HCT116 (cell line): Measurements from ENCODE around the gene IL4. TPM values are rescaled to one million over a fixed set of nuclear protein-coding genes. Genes with fewer than 3 reads are reported as not detected.

Experiments
- ATAC-seq: fragments of 200-7000 bp; cut with Tn5 transposase; 2 replicates; pipeline ENCODE4 v1.9.1; 2020; ENCODE audit warnings: mild to moderate bottlenecking, moderate library complexity
- BruUV-seq: library from RNA; stranded (reverse); fragments of 400-500 nt; replicated peaks from 2 replicates; lab custom pipeline; 2021; lab: Mats Ljungman, UMichigan
- CTCF ChIA-PET: fragments of 300-600 bp; sonication (Branson Sonifier 250); formaldehyde crosslinking; loops from one replicate; lab custom pipeline; 2021; ENCODE audit warnings: antibody characterized with exemption; lab: Charles Lee
- POLR2A ChIA-PET: fragments of 300-600, 350-600 bp; sonication (Branson Sonifier 250); formaldehyde crosslinking; loops from one replicate; lab custom pipeline; 2021; ENCODE audit warnings: antibody characterized with exemption; lab: Charles Lee
- RAD21 ChIA-PET, 2 experiments: fragments of 300-600 bp; sonication (Branson Sonifier 250); formaldehyde crosslinking; loops; one replicate each; lab custom pipeline; 2023; ENCODE audit warnings: low total read pairs in 2 of 2; ENCODE audit not compliant: uncharacterized antibody in 2 of 2, unreplicated experiment in 2 of 2, low non-redundant PET in 1 of 2; lab: Charles Lee
- DNase-seq: peaks from one replicate; pipeline ENCODE4 v3.0.0-alpha.2; 2010; ENCODE audit warnings: low read depth, low spot score
- H2AFZ ChIP-seq: fragments of 200-600 bp; shearing (Covaris generic), sonication (generic); 2 replicates; pipeline ENCODE4 v1.6.1; 2017; ENCODE audit warnings: low read depth, mixed run types, mixed read lengths, antibody characterized with exemption, low read length; ENCODE audit not compliant: poor library complexity, severe bottlenecking
- H3K27ac ChIP-seq: 2 replicates; pipeline ENCODE4 v1.5.1; 2012; ENCODE audit warnings: low read depth, low read length
- H3K27me3 ChIP-seq: fragments of 200-600 bp; sonication (generic); 2 replicates; pipeline ENCODE4 v1.6.1; 2016; ENCODE audit warnings: mixed run types, low read length, mixed read lengths; ENCODE audit not compliant: insufficient read depth
- H3K36me3 ChIP-seq, 2 experiments: fragments of 200-500 bp in 1 of 2; fragments of 200-600 bp in 1 of 2; sonication (Bioruptor generic) in 1 of 2; sonication (generic) in 1 of 2; 2 replicates each; pipeline versions ENCODE4 v1.5.1 to v1.6.1; 2014 to 2016; ENCODE audit warnings: low read length in 2 of 2, inconsistent platforms in 1 of 2, mixed read lengths in 1 of 2, mixed run types in 1 of 2; ENCODE audit not compliant: insufficient read depth in 2 of 2, control insufficient read depth in 1 of 2
- H3K4me1 ChIP-seq, 2 experiments: fragments of 200-600 bp in 1 of 2; sonication (generic) in 1 of 2; 2 replicates each; pipeline versions ENCODE4 v1.5.1 to v1.6.1; 2012 to 2017; ENCODE audit warnings: low read length in 2 of 2, inconsistent platforms in 1 of 2, mild to moderate bottlenecking in 1 of 2, mixed read lengths in 1 of 2, mixed run types in 1 of 2, moderate library complexity in 1 of 2; ENCODE audit not compliant: insufficient read depth in 2 of 2, control insufficient read depth in 1 of 2
- H3K4me2 ChIP-seq: fragments of 200-600 bp; sonication (generic); 2 replicates; pipeline ENCODE4 v1.6.1; 2017; ENCODE audit warnings: mixed run types, low read length, mixed read lengths
- H3K4me3 ChIP-seq, 2 experiments: fragments of 200-600 bp in 1 of 2; sonication (generic) in 1 of 2; replicated peaks in 1 of 2; 2 replicates each; pipeline ENCODE4 v1.5.1; 2011 to 2016; ENCODE audit warnings: low read length in 2 of 2, control low read depth in 1 of 2, low read depth in 1 of 2, mild to moderate bottlenecking in 1 of 2, mixed read lengths in 1 of 2, mixed run types in 1 of 2
- H3K79me2 ChIP-seq: fragments of 200-600 bp; sonication (generic); 2 replicates; pipeline ENCODE4 v1.6.1; 2017; ENCODE audit warnings: mild to moderate bottlenecking, mixed run types, low read length, moderate library complexity, mixed read lengths; ENCODE audit not compliant: insufficient read depth
- H3K9ac ChIP-seq: fragments of 200-600 bp; sonication (generic); 2 replicates; pipeline ENCODE4 v1.6.1; 2016; ENCODE audit warnings: low read length, mixed read lengths
- H3K9me2 ChIP-seq: fragments of 200-600 bp; sonication (generic), shearing (Covaris generic); 2 replicates; pipeline ENCODE4 v1.6.1; 2017; ENCODE audit warnings: mixed run types, mild to moderate bottlenecking, moderate library complexity; ENCODE audit not compliant: insufficient read depth
- H3K9me3 ChIP-seq, 2 experiments: fragments of 200-500 bp in 1 of 2; fragments of 200-600 bp in 1 of 2; sonication (Bioruptor generic) in 1 of 2; sonication (generic) in 1 of 2; 2 replicates each; pipeline ENCODE4 v1.6.1; 2014 to 2017; ENCODE audit warnings: low read length in 2 of 2, mixed read lengths in 2 of 2, inconsistent platforms in 1 of 2, low read depth in 1 of 2, mild to moderate bottlenecking in 1 of 2, mixed run types in 1 of 2, moderate library complexity in 1 of 2; ENCODE audit not compliant: control insufficient read depth in 1 of 2, insufficient read depth in 1 of 2
- H4K20me1 ChIP-seq: fragments of 200-600 bp; sonication (generic), shearing (Covaris generic); 2 replicates; pipeline ENCODE4 v1.6.1; 2017; ENCODE audit warnings: mixed run types, mild to moderate bottlenecking, moderate library complexity; ENCODE audit not compliant: insufficient read depth
- CBX3 ChIP-seq: IDR thresholded peaks from 2 replicates; pipeline ENCODE4 v1.6.1; 2012; ENCODE audit warnings: low read depth
- CEBPB ChIP-seq: IDR thresholded peaks from 2 replicates; pipeline ENCODE4 v1.6.1; 2012; ENCODE audit warnings: low read depth
- EGR1 ChIP-seq: IDR thresholded peaks from 2 replicates; pipeline ENCODE4 v1.6.1; 2012; ENCODE audit warnings: low read depth
- ELF1 ChIP-seq: IDR thresholded peaks from 2 replicates; pipeline ENCODE4 v1.6.1; 2012; ENCODE audit warnings: low read depth, borderline replicate concordance
- EZH2 ChIP-seq: fragments of 200-600 bp; sonication (generic); IDR thresholded peaks from 2 replicates; pipeline ENCODE4 v1.6.1; 2017; ENCODE audit warnings: antibody characterized with exemption, mixed run types
- FOSL1 ChIP-seq: IDR thresholded peaks from 2 replicates; pipeline ENCODE4 v1.6.1; 2012; ENCODE audit warnings: low read depth
- JUND ChIP-seq: IDR thresholded peaks from 2 replicates; pipeline ENCODE4 v1.6.1; 2012
- RAD21 ChIP-seq: IDR thresholded peaks from 2 replicates; pipeline ENCODE4 v1.6.1; 2012; ENCODE audit warnings: low read depth, mild to moderate bottlenecking
- SP1 ChIP-seq: IDR thresholded peaks from 2 replicates; pipeline ENCODE4 v1.6.1; 2012; ENCODE audit warnings: low read depth
- SRF ChIP-seq: IDR thresholded peaks from 2 replicates; pipeline ENCODE4 v1.6.1; 2012; ENCODE audit warnings: low read depth
- intact Hi-C: fragments of 100-400 bp; cut with micrococcal nuclease; formaldehyde crosslinking; loops from 2 replicates; pipeline ENCODE4 v1.10.0; 2022
- total RNA-seq: library from RNA; stranded (reverse); gene quantifications from one replicate; pipeline ENCODE4 v1.2.1, GENCODE V29; 2021; ENCODE audit not compliant: unreplicated experiment
- TF ChIP-seq, protein P1 (sequence below): IDR thresholded peaks from 2 replicates; pipeline ENCODE4 v1.6.1; 2011; ENCODE audit warnings: mild to moderate bottlenecking, low read length, moderate library complexity; ENCODE audit not compliant: insufficient replicate concordance; ENCODE audit errors: extremely low read depth
- TF ChIP-seq, protein P2 (sequence below): IDR thresholded peaks from 2 replicates; pipeline ENCODE4 v1.6.1; 2012
- TF ChIP-seq, protein P3 (sequence below), 3 experiments: fragments of 200-600 bp in 1 of 3; sonication (generic) in 1 of 3; IDR thresholded peaks in 2 of 3; conservative IDR thresholded peaks in 1 of 3; 2 replicates each; pipeline ENCODE4 v1.5.1; 2012 to 2017; ENCODE audit warnings: low read depth in 2 of 3, low read length in 2 of 3, antibody characterized with exemption in 1 of 3, borderline replicate concordance in 1 of 3, control low read depth in 1 of 3, mild to moderate bottlenecking in 1 of 3, mixed read lengths in 1 of 3, mixed run types in 1 of 3, moderate library complexity in 1 of 3; ENCODE audit not compliant: insufficient read depth in 1 of 3
- TF ChIP-seq, protein P4 (sequence below): IDR thresholded peaks from 2 replicates; pipeline ENCODE4 v1.6.1; 2012; ENCODE audit warnings: low read depth

The IL4 gene
- total RNA-seq, 1 experiment from 2014 or later: not detected

DNA sequence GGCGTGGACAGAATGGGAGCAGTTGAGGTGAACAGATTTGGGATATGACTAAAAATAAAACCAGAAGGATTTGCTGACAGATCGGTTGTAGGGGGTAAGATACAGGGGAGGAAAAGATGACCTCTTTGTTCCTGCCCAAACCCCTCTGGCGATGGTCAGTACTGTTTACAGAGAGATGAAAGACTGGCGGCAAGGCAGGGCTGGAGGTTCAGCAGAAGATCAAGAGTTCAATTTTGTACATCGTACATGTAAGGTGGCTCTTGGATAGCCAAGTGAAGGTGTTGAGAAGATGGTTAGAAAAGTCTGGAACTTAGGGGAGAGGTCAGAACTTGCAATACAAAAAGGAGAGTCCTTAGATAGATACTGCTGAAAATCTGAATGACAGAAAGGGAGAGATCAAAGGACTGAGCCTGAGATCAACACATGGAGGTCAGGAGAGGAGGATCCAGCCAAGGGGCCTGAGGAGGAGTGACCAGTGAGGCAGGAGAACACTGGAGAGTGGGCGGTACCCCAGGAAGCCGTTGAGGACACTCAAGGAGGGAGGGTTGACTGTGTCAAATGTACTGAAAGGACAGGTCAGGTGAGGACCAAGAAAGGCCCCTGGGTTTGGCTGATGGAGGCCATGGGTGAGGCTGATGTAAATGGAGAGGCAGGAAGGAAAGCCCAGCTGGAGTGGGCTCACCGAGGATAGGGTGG is 7.1 kb downstream of the IL4 start:
- Histone ChIP-seq H3K36me3 (no peaks in the 10 kb centered on the region), H3K27ac (no peak overlapping the region), H3K79me2 (no peaks in the 10 kb centered on the region), H3K4me1 (peaks cover 11 to 21% of the 10 kb centered on the region in 2 experiments), H2AFZ (no peak overlapping the region), H3K9ac (no peak overlapping the region), H4K20me1 (no peaks in the 10 kb centered on the region), H3K4me2 (no peak overlapping the region), H3K9me2 (no peaks in the 10 kb centered on the region), H3K27me3 (no peaks in the 10 kb centered on the region), H3K9me3 (no peaks in the 10 kb centered on the region), H3K4me3 (no peak overlapping the region)
- ChIA-PET CTCF (no interaction called here), POLR2A (no interaction called here), RAD21 (no interaction called here)
- intact Hi-C loops: no loop called here
- no peak for TF ChIP-seq JUND
- TF ChIP-seq RAD21: no peak
- TF ChIP-seq, protein P1, sequence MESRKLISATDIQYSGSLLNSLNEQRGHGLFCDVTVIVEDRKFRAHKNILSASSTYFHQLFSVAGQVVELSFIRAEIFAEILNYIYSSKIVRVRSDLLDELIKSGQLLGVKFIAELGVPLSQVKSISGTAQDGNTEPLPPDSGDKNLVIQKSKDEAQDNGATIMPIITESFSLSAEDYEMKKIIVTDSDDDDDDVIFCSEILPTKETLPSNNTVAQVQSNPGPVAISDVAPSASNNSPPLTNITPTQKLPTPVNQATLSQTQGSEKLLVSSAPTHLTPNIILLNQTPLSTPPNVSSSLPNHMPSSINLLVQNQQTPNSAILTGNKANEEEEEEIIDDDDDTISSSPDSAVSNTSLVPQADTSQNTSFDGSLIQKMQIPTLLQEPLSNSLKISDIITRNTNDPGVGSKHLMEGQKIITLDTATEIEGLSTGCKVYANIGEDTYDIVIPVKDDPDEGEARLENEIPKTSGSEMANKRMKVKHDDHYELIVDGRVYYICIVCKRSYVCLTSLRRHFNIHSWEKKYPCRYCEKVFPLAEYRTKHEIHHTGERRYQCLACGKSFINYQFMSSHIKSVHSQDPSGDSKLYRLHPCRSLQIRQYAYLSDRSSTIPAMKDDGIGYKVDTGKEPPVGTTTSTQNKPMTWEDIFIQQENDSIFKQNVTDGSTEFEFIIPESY: no peak
- TF ChIP-seq, protein P2, sequence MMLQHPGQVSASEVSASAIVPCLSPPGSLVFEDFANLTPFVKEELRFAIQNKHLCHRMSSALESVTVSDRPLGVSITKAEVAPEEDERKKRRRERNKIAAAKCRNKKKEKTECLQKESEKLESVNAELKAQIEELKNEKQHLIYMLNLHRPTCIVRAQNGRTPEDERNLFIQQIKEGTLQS: no peak
- TF ChIP-seq FOSL1: no peak
- no peak for TF ChIP-seq CBX3
- TF ChIP-seq SRF: no peak
- no peak for TF ChIP-seq CEBPB
- TF ChIP-seq ELF1: no peak
- TF ChIP-seq SP1: no peak
- TF ChIP-seq, protein P3, sequence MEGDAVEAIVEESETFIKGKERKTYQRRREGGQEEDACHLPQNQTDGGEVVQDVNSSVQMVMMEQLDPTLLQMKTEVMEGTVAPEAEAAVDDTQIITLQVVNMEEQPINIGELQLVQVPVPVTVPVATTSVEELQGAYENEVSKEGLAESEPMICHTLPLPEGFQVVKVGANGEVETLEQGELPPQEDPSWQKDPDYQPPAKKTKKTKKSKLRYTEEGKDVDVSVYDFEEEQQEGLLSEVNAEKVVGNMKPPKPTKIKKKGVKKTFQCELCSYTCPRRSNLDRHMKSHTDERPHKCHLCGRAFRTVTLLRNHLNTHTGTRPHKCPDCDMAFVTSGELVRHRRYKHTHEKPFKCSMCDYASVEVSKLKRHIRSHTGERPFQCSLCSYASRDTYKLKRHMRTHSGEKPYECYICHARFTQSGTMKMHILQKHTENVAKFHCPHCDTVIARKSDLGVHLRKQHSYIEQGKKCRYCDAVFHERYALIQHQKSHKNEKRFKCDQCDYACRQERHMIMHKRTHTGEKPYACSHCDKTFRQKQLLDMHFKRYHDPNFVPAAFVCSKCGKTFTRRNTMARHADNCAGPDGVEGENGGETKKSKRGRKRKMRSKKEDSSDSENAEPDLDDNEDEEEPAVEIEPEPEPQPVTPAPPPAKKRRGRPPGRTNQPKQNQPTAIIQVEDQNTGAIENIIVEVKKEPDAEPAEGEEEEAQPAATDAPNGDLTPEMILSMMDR (IDR thresholded peaks at IDR 0.05 in 2 of 3, conservative IDR thresholded peaks at IDR 0.05 in 1 of 3; ENCODE audit: borderline replicate concordance in 1 of 3, insufficient read depth in 1 of 3, low read depth in 2 of 3, low read length in 2 of 3): no peak
- TF ChIP-seq EGR1: no peak
- TF ChIP-seq EZH2: no peak
- TF ChIP-seq, protein P4, sequence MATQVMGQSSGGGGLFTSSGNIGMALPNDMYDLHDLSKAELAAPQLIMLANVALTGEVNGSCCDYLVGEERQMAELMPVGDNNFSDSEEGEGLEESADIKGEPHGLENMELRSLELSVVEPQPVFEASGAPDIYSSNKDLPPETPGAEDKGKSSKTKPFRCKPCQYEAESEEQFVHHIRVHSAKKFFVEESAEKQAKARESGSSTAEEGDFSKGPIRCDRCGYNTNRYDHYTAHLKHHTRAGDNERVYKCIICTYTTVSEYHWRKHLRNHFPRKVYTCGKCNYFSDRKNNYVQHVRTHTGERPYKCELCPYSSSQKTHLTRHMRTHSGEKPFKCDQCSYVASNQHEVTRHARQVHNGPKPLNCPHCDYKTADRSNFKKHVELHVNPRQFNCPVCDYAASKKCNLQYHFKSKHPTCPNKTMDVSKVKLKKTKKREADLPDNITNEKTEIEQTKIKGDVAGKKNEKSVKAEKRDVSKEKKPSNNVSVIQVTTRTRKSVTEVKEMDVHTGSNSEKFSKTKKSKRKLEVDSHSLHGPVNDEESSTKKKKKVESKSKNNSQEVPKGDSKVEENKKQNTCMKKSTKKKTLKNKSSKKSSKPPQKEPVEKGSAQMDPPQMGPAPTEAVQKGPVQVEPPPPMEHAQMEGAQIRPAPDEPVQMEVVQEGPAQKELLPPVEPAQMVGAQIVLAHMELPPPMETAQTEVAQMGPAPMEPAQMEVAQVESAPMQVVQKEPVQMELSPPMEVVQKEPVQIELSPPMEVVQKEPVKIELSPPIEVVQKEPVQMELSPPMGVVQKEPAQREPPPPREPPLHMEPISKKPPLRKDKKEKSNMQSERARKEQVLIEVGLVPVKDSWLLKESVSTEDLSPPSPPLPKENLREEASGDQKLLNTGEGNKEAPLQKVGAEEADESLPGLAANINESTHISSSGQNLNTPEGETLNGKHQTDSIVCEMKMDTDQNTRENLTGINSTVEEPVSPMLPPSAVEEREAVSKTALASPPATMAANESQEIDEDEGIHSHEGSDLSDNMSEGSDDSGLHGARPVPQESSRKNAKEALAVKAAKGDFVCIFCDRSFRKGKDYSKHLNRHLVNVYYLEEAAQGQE: no peak
- no TSS peak for BruUV-seq
- DNase-seq (no peak), ATAC-seq (no peak)
